ENCODE data around the gene ANKRD40.

ANKRD40 gene

DNA sequence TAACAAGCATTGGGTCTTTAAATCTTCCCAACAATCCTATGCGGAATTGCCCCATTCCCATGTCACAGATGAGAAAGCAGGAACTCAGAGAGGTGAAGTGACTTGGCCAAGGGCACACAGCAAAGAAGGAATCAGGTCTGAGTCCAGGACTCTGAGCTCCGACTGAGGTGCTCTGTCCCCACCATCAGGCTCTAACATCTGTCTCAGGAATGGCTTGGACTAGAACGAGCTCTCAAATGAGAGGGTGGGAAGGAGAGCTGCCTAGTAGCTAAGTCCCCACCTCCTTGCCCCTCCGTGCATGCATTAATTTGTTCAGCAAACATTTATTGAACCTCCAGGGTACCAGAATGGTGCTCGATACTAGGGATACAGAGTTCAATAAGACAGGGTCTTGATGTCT is 46.4 kb downstream of the ANKRD40 start:
- TF ChIP-seq, protein P1, sequence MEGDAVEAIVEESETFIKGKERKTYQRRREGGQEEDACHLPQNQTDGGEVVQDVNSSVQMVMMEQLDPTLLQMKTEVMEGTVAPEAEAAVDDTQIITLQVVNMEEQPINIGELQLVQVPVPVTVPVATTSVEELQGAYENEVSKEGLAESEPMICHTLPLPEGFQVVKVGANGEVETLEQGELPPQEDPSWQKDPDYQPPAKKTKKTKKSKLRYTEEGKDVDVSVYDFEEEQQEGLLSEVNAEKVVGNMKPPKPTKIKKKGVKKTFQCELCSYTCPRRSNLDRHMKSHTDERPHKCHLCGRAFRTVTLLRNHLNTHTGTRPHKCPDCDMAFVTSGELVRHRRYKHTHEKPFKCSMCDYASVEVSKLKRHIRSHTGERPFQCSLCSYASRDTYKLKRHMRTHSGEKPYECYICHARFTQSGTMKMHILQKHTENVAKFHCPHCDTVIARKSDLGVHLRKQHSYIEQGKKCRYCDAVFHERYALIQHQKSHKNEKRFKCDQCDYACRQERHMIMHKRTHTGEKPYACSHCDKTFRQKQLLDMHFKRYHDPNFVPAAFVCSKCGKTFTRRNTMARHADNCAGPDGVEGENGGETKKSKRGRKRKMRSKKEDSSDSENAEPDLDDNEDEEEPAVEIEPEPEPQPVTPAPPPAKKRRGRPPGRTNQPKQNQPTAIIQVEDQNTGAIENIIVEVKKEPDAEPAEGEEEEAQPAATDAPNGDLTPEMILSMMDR (IDR thresholded peaks at IDR 0.05) = no peak
- Mint-ChIP-seq H3K27ac (no peak overlapping the region), H3K27me3 (ENCODE audit: low read depth, poor library complexity) (peaks cover 12% of the 10 kb centered on the region), H3K36me3 (ENCODE audit: low read depth) (no peaks in the 10 kb centered on the region), H3K4me1 (peaks cover 45% of the 10 kb centered on the region), H3K4me3 (no peak overlapping the region), H3K9me3 (no peaks in the 10 kb centered on the region)
- DNase-seq = no peak

DNA sequence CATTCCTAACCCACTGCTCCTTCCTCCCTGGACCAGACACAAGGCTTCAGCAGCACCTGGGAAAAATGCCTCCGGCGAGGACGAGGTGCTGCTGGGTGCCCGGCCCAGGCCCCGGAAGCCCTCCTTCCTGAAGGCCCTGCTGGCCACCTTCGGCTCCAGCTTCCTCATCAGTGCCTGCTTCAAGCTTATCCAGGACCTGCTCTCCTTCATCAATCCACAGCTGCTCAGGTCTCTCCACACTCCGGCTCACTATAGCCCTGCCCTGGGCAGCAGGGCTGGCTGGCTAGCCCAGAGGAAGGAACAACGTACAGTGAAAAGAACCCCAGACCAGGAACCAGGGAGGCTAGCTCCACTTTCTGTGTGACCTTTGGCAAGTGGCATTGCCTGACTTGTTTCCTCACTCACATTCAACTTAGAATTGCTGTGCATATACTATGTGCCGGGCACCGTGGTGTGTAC is 46.8 kb downstream of the ANKRD40 start:
- no peak for DNase-seq
- H3K36me3 Mint-ChIP-seq (ENCODE audit: low read depth) = no peaks in the 10 kb centered on the region
- no peak overlapping the region for H3K4me3 Mint-ChIP-seq
- TF ChIP-seq, protein P1 (IDR thresholded peaks at IDR 0.05) = no peak
- H3K27ac Mint-ChIP-seq = peak overlapping the region; percentile 37
- no peaks in the 10 kb centered on the region for H3K9me3 Mint-ChIP-seq
- H3K4me1 Mint-ChIP-seq = peaks cover 45% of the 10 kb centered on the region
- peaks cover 12% of the 10 kb centered on the region for H3K27me3 Mint-ChIP-seq (ENCODE audit: low read depth, poor library complexity)

DNA sequence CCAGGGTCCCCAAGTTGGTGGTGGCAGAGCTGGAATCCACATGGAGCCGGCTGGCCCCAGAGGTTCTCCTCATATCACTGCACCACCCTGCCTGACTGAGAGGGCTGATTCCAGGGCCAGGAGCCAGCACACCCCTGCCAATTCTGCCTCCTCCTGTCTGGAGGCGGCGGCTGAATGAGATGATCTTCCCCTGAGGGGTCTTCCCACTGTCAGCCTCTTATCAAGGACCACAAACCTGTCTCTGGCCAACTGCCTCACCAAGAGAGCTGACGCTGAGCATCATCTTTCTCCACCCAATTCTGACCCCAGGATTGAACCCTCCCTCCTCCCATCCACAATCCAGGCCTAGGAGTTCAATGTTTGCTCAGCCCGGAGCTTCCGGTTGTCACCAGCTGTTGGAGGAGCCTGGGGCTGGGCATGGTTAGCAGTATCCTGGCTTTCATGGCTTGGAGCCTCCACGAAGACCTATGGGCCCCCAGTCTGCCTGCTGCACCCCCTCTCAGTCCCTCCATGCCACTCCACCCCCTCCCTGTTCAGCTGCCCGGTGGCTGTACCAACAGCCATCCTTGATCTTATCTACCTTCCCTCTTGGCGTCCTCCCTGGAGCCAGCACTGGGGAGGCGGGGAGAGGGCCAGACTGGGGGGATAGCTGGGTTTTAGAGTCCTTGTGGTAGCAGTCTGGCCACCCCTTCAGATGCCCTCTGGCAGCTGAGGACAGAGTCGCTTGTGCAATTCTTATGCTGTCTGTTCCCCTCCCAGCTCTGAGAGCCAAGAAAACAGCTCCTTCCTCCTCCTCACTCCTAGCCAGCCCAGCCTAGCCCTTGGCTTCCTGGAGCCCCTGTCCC is 47.5 kb downstream of the ANKRD40 start:
- Mint-ChIP-seq H3K27me3 (ENCODE audit: low read depth, poor library complexity) (peaks cover 9% of the 10 kb centered on the region), H3K4me3 (no peak overlapping the region), H3K27ac (no peak overlapping the region), H3K4me1 (peaks cover 45% of the 10 kb centered on the region), H3K9me3 (no peaks in the 10 kb centered on the region), H3K36me3 (ENCODE audit: low read depth) (no peaks in the 10 kb centered on the region)
- no peak for DNase-seq
- TF ChIP-seq, protein P1 (IDR thresholded peaks at IDR 0.05) = no peak

DNA sequence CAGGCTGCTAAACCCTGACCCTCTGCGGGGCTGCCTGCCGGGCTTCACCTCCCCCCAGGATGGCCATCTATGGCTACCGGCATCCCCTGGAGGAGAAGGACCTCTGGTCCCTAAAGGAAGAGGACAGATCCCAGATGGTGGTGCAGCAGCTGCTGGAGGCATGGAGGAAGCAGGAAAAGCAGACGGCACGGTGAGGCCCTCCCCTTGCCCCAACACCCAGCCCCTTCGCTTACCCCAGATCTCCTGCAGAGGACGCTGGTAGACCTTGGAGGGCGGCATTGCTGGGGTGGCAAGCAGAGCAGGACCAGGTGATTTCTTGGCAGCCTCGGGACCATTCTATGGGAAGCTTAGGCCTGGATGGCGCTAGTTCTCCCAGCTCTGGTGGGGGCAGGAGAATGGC is 48.5 kb downstream of the ANKRD40 start:
- Mint-ChIP-seq H3K36me3 (ENCODE audit: low read depth) (no peaks in the 10 kb centered on the region), H3K27ac (no peak overlapping the region), H3K9me3 (peaks cover under 1% of the 10 kb centered on the region), H3K27me3 (ENCODE audit: low read depth, poor library complexity) (peaks cover 6% of the 10 kb centered on the region), H3K4me3 (no peak overlapping the region), H3K4me1 (peaks cover 45% of the 10 kb centered on the region)
- TF ChIP-seq, protein P1 (IDR thresholded peaks at IDR 0.05) = no peak
- DNase-seq = no peak

DNA sequence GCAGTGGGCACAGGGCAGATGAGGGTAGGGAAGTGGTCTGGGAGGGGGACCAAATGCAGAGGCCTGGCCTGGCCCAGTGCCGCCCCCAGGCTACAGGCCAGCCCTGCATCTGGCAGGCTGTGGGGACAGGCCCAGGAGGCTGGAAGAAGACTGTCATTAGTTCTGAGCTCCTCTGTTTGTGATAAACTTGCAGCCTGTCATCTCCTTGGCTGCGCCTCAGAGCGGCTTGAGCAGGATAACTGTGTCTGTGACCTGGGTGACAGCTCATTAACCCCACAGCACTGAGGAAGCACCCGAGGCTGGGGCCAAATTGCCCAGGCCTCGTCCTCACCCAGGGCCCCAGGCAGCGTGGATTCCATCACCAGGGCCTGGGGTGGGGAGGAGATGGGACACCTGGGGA is 49.1 kb downstream of the ANKRD40 start:
- Mint-ChIP-seq H3K27ac (no peak overlapping the region), H3K36me3 (ENCODE audit: low read depth) (no peaks in the 10 kb centered on the region), H3K9me3 (peaks cover 6% of the 10 kb centered on the region), H3K4me3 (no peak overlapping the region), H3K27me3 (ENCODE audit: low read depth, poor library complexity) (peaks cover 6% of the 10 kb centered on the region), H3K4me1 (peaks cover 45% of the 10 kb centered on the region)
- TF ChIP-seq, protein P1 (IDR thresholded peaks at IDR 0.05) = no peak
- DNase-seq = no peak

DNA sequence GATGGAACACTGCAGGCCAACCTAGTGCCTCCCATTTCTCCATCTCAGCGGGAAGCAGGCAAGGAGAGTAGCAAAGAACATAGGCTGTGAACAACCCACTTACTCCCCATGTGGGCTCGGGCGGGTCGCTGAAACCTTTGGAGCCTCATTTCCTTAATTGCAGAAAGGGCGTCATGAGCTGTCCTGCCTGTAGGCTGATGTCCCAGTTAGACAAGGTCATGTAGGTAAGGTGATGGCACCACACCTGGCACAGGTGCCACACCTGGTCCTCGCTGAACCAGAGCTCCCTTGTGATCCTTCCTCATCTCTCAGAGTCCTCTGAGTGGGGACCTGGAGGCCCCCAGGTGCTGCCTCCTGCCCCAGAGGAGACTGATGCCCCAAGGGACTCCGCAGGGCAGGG is 50.1 kb downstream of the ANKRD40 start:
- H3K36me3 Mint-ChIP-seq (ENCODE audit: low read depth) = no peaks in the 10 kb centered on the region
- H3K27me3 Mint-ChIP-seq (ENCODE audit: low read depth, poor library complexity) = peaks cover 6% of the 10 kb centered on the region
- DNase-seq = no peak
- peaks cover 13% of the 10 kb centered on the region for H3K9me3 Mint-ChIP-seq
- H3K27ac Mint-ChIP-seq = no peak overlapping the region
- H3K4me1 Mint-ChIP-seq = peaks cover 37% of the 10 kb centered on the region
- TF ChIP-seq, protein P1 (IDR thresholded peaks at IDR 0.05) = no peak
- no peak overlapping the region for H3K4me3 Mint-ChIP-seq

Data from nephron progenitor cell (in vitro differentiated cells).